Fibroblast of mammary gland (primary cell): ENCODE data around the gene PHF2.

Experiments used
- DNase-seq: peaks from one replicate; pipeline ENCODE4 v3.0.0-alpha.2; 2010; ENCODE audit warnings: low read depth
- H3K4me3 ChIP-seq: 2 replicates; pipeline ENCODE4 v1.5.1; 2011; ENCODE audit warnings: low read depth, mild to moderate bottlenecking, low read length, moderate library complexity; ENCODE audit not compliant: control insufficient read depth
- CTCF ChIP-seq: conservative IDR thresholded peaks from 2 replicates; pipeline ENCODE4 v1.5.1; 2011; ENCODE audit warnings: low read depth, low read length, inconsistent platforms; ENCODE audit not compliant: control insufficient read depth, insufficient read depth

Gene PHF2

GRCh38 chr9:93724852-93725251 is 148.5 kb downstream of the PHF2 start:
- no peak for DNase-seq
- no peak overlapping the region for H3K4me3 ChIP-seq
- TF ChIP-seq CTCF: no peak

- no peak for TF ChIP-seq CTCF
- no peak overlapping the region for H3K4me3 ChIP-seq
- DNase-seq: no peak
These were observed 149.0 kb downstream of the PHF2 start for GRCh38 chr9:93725382-93725781.

GRCh38 chr9:93726147-93726546 is 149.8 kb downstream of the PHF2 start:
- DNase-seq: no peak
- no peak for TF ChIP-seq CTCF
- no peak overlapping the region for H3K4me3 ChIP-seq
